ENCODE results near the gene ZNF407.

Gene ZNF407

DNA sequence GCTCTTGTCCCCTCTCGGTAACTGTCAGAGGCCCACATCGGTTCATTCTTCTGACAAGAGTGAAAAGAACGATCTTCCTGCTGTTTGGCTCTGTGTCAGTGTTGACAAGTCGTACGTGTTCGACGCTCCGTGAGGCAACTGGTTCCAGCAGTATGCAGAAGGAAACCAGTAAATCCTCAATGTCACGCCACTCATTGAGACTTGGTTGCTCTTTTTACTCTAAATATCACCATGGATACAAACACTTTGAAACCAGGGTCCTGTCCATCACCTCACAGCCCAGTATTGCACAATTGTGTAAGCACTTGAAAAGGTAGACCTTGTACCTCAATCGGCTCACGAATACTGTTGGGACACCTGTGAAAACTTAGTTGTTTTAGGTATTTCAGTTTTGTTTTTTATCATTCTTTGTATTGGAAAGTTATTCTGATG, 136.4 kb downstream of the ZNF407 start:
- no peak overlapping the region for H3K27ac ChIP-seq (ENCODE audit: extremely low read depth, low read depth, low read length)
- no peaks in the 10 kb centered on the region for H3K9me3 ChIP-seq (ENCODE audit: control insufficient read depth, insufficient read depth, low read depth, low read length)
- ChIA-PET POLR2A (no interaction called here), CTCF (no interaction called here)
- TF ChIP-seq FEZF1 (tag by site-specific recombination; IDR thresholded peaks at IDR 0.05) (0 out of 2 replicates have a peak, but pooled peaks have one; percentile 4), ZNF239 (tag by site-specific recombination; IDR thresholded peaks at IDR 0.05) (no peak)
- H3K36me3 ChIP-seq (ENCODE audit: control insufficient read depth in 2 of 2, insufficient read depth in 1 of 2, low read length in 2 of 2), result no peaks in the 10 kb centered on the region
- no peaks in the 10 kb centered on the region; the same call in 1 of the 2 replicates for H3K4me1 ChIP-seq (ENCODE audit: control insufficient read depth, insufficient read depth, low read length)
- no peak overlapping the region for H3K4me3 ChIP-seq (ENCODE audit: low read depth, low read length)

DNA sequence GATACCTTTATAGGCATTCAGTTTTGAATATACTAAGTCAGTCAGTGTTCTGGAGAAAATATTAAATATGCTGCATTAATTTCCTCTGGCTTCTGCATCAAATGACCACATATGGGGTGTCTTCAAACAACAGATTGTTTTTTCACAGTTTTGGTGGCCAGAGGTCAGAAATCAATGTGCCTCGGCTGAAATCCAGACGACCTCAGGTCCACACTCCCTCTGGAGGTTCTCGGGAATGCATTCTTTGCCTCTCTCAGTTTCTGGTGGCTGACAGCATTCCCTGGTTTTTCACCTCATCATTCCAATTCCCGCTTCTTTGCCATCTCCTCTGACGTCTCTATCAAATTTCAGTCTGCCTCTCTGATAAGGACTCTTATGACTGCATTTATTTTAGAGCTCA, 142.3 kb downstream of the ZNF407 start:
- POLR2A ChIA-PET, result no interaction called here
- Histone ChIP-seq H3K4me1 (ENCODE audit: control insufficient read depth, insufficient read depth, low read length) (no peaks in the 10 kb centered on the region), H3K27ac (ENCODE audit: extremely low read depth, low read depth, low read length) (no peak overlapping the region), H3K4me3 (ENCODE audit: low read depth, low read length) (no peak overlapping the region), H3K9me3 (ENCODE audit: control insufficient read depth, insufficient read depth, low read depth, low read length) (no peaks in the 10 kb centered on the region), H3K36me3 (ENCODE audit: control insufficient read depth in 2 of 2, insufficient read depth in 1 of 2, low read length in 2 of 2) (no peaks in the 10 kb centered on the region)
- CTCF ChIA-PET, result interaction anchor here (1.4 kb wide), 1 partner anchor 86 kb away, joined by 4 read pairs; no protein-coding TSS in a partner anchor
- no peak for TF ChIP-seq ZNF76 (tag by site-specific recombination; IDR thresholded peaks at IDR 0.05; ENCODE audit: borderline replicate concordance, low read depth)
- TF ChIP-seq ZNF658 (tag by site-specific recombination; IDR thresholded peaks at IDR 0.05), result no peak
- TF ChIP-seq KLF10 (tag by site-specific recombination; IDR thresholded peaks at IDR 0.05), result no peak
- TF ChIP-seq ZNF121 (tag by site-specific recombination; IDR thresholded peaks at IDR 0.05), result no peak
- TF ChIP-seq, protein P1, sequence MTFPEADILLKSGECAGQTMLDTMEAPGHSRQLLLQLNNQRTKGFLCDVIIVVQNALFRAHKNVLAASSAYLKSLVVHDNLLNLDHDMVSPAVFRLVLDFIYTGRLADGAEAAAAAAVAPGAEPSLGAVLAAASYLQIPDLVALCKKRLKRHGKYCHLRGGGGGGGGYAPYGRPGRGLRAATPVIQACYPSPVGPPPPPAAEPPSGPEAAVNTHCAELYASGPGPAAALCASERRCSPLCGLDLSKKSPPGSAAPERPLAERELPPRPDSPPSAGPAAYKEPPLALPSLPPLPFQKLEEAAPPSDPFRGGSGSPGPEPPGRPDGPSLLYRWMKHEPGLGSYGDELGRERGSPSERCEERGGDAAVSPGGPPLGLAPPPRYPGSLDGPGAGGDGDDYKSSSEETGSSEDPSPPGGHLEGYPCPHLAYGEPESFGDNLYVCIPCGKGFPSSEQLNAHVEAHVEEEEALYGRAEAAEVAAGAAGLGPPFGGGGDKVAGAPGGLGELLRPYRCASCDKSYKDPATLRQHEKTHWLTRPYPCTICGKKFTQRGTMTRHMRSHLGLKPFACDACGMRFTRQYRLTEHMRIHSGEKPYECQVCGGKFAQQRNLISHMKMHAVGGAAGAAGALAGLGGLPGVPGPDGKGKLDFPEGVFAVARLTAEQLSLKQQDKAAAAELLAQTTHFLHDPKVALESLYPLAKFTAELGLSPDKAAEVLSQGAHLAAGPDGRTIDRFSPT (tag by site-specific recombination; IDR thresholded peaks at IDR 0.05), result no peak
- TF ChIP-seq, protein P2, sequence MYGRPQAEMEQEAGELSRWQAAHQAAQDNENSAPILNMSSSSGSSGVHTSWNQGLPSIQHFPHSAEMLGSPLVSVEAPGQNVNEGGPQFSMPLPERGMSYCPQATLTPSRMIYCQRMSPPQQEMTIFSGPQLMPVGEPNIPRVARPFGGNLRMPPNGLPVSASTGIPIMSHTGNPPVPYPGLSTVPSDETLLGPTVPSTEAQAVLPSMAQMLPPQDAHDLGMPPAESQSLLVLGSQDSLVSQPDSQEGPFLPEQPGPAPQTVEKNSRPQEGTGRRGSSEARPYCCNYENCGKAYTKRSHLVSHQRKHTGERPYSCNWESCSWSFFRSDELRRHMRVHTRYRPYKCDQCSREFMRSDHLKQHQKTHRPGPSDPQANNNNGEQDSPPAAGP (tag by site-specific recombination; IDR thresholded peaks at IDR 0.05), result no peak
- no peak for TF ChIP-seq KLF16 (tag by site-specific recombination; IDR thresholded peaks at IDR 0.05)
- no peak for TF ChIP-seq ZNF514 (tag by site-specific recombination; IDR thresholded peaks at IDR 0.05)
- no peak for TF ChIP-seq ZNF561 (tag by site-specific recombination; IDR thresholded peaks at IDR 0.05; ENCODE audit: borderline replicate concordance)
- TF ChIP-seq OSR2 (tag by site-specific recombination; IDR thresholded peaks at IDR 0.05), result no peak
- TF ChIP-seq ZNF350 (tag by site-specific recombination; IDR thresholded peaks at IDR 0.05), result no peak
- TF ChIP-seq ZIC2 (tag by site-specific recombination; IDR thresholded peaks at IDR 0.05), result no peak
- TF ChIP-seq ZNF311 (tag by site-specific recombination; IDR thresholded peaks at IDR 0.05; ENCODE audit: borderline replicate concordance), result no peak

DNA sequence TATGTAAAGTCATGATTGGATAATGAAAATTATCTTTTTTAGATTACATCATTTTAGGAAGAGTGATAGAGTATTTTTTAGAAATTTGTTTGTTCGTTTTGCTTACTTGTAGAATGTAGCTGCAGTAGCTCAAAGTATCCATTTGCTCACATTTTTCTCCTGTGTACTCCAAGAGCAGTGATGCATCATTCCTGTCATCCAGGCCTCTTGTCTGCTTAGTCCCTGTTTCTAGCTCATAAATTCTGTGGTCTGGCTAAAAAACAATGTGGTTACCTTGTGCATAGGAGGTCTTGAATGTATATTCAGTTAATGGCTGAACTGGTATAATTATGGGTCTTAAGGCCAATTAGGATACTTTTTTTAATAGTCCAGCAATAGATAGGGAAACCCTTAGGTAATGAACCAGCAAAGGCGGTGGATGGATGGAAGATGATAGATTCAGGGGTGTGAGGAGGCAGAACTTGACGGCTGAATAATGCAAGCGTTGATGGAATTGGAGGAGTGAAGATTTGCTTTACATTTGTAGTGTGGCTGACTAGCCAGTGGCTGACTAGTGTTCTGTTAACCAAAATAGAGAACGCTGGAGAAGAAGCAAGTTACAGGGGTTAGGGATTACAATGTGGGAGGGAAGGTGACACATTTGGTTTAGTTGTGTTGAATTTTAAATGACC, 145.0 kb downstream of the ZNF407 start:
- Histone ChIP-seq H3K4me3 (ENCODE audit: low read depth, low read length) (no peak overlapping the region), H3K9me3 (ENCODE audit: control insufficient read depth, insufficient read depth, low read depth, low read length) (no peaks in the 10 kb centered on the region), H3K27ac (ENCODE audit: extremely low read depth, low read depth, low read length) (no peak overlapping the region), H3K36me3 (ENCODE audit: control insufficient read depth in 2 of 2, insufficient read depth in 1 of 2, low read length in 2 of 2) (no peaks in the 10 kb centered on the region), H3K4me1 (ENCODE audit: control insufficient read depth, insufficient read depth, low read length) (no peaks in the 10 kb centered on the region)
- ChIA-PET POLR2A (no interaction called here), CTCF (interaction anchor here (0.6 kb wide), 1 partner anchor 10 kb away, joined by 3 read pairs; no protein-coding TSS in a partner anchor)
- TF ChIP-seq OVOL3 (tag by site-specific recombination; IDR thresholded peaks at IDR 0.05) (no peak), IKZF3 (tag by site-specific recombination; IDR thresholded peaks at IDR 0.05) (no peak), ZNF555 (tag by site-specific recombination; conservative IDR thresholded peaks at IDR 0.05) (no peak), GLIS2 (tag by site-specific recombination; IDR thresholded peaks at IDR 0.05) (no peak), ZNF140 (tag by site-specific recombination; IDR thresholded peaks at IDR 0.05) (no peak), ZNF664 (tag by site-specific recombination; IDR thresholded peaks at IDR 0.05) (no peak), ZNF174 (tag by site-specific recombination; IDR thresholded peaks at IDR 0.05) (no peak), WT1 (tag by site-specific recombination; IDR thresholded peaks at IDR 0.05) (no peak), MYNN (tag by site-specific recombination; IDR thresholded peaks at IDR 0.05; ENCODE audit: borderline replicate concordance) (no peak), ZNF302 (tag by site-specific recombination; IDR thresholded peaks at IDR 0.05; ENCODE audit: low read depth) (no peak)

Data from HEK293 (cell line).